Measurements from ENCODE around the gene ABCD2.
"Not testable (repeated sequence)": the region's sequence is repeated elsewhere in the genome, so short reads cannot be mapped to it uniquely, and the experiment has no call there.

The ABCD2 gene

DNA sequence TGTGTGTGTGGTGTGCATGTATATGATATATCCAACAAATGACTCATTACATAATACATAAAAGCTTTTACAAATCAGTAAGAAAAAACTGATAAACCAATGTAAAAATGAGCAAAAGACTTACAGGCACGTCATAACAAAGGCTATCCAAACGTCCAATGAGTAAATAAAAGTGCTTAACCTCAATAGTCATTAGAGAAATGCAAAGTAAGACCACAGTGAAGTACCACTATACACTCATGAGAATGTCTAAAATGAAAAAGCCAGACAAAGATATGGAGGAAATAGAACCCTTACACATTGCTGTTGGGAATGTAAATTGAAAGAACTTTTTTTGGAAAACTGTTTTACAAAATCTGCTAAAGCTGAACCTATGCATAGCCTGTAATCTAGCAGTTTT is 7.8 kb downstream of the ABCD2 start:
- DNase-seq = no peak

DNA sequence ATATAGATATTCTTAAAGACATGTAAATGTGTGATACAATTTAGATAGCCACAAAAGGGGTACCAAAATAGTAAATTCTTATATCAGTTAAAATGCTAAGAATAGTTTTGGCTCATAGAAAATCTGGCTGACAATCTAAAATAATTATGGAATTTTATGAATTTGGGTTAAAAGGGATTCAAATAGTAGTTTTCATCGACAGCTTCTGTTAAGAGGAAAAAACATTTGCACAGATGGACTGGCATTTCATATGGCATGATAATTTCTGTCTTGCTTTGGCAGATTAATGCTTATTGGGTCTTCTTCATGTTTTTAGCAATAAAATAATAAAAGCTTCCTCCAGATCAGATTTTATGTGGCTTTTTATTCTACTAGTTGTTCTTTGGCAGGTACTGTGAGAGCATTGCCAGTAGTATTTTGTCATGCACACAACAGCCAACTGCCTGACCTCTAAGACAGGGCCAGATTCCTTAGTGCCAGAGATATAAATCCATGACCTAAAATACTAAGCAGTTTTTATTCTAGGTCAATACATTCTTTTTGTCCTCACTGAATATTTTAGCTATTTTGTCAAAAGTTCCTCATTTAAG is 9.1 kb downstream of the ABCD2 start:
- DNase-seq = no peak

GRCh38 chr12:39606712-39607423 is 12.7 kb downstream of the ABCD2 start:
- no peak for DNase-seq

- no peak for DNase-seq
Measured at GRCh38 chr12:39605996-39606395, 13.6 kb downstream of the ABCD2 start.

DNA sequence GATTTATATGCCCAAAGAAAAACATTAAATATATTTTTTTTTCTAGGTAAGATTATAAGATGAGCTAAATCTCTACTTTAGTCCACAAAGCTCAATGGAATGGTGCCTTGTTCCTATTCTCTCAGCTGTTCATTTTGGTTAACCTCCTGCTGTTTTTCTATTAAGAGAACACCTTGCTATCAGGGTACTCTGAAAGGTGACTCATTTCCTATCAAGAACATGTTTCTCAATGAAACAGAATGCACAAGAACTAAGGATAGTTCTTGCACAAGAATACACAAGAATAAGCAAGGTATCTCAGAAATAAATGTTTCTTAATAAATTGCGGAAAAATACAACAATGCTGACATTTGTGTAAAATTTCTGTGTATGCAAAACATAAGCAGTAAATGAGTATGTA is 14.1 kb downstream of the ABCD2 start:
- no peak for DNase-seq

DNA sequence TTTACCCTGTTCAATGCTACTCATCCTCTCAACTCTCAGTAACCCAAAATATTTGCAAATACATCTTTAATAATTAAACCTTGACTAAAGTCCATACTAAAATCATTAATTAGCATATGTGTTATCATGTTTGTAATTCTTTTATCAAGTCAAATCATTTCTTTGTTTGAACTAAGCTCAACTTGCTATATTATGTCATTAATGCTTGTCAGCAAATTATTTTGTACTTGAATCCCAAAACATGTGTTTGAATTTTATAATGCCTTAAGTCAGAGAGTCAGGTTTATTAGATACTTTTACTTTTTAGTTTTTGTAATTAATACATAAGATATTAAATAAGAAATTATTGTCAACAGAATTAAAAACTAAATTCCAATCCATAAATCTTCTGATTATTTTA is 16.5 kb downstream of the ABCD2 start:
- no peak for DNase-seq

GRCh38 chr12:39601951-39602350 is 17.7 kb downstream of the ABCD2 start:
- not testable (repeated sequence) for DNase-seq

- DNase-seq = no peak
Measured at GRCh38 chr12:39595928-39596327, 23.7 kb downstream of the ABCD2 start.

DNA sequence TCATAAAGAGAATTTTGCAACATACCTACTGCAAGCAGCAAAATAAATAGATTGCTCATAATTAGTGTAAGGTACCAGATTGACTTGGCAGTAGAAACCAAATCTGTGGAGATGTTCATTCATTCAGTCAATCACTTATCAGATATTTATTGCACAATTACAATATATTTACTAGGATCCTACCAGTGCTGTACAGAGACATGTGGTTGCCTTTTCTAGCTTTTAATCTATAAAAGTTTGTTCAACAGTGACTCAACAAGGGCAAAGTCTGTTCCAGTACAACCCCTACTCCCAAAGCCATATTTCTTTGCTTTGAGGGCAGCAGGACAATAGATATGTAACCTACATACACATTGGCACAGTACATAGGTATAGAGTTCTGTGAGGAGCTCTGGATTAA is 27.3 kb downstream of the ABCD2 start:
- no peak for DNase-seq

DNA sequence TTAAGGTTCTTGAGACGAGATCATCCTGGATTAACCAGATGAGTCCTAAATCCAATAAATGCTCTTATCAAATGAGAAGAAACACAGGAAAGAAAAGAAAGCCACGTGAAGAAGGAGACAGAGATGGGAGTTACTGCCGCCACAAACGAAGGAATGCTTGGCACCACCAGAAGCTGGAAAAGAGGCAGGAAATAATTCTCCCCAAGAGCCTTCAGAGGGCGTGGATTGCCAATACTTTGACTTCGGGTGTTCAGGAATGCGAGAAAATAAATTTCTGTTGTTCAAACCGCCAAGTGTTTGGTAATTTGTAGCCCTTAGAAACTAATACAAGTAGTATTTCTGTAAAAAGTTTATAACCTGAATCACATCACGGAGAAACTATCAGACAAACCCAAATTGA is 31.3 kb downstream of the ABCD2 start:
- no peak for DNase-seq

DNA sequence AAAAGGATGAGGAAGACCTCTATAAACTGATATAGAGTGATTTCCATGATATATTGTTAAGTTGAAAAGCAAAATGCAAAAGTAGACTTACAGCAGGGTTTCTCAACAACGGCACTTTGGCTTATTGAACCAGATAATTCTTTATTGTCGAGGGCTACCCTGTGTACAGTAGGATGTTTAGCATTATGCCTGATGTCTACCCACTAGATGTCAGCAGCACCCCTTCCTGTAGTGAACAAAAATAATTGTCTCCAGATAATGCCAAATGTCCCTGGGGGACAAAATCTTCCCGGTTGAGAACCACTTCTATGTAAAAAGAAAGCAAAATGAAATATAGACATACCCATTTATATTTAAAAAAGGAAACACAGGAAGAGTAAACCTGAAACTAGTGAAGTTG is 32.4 kb downstream of the ABCD2 start:
- no peak for DNase-seq

DNA sequence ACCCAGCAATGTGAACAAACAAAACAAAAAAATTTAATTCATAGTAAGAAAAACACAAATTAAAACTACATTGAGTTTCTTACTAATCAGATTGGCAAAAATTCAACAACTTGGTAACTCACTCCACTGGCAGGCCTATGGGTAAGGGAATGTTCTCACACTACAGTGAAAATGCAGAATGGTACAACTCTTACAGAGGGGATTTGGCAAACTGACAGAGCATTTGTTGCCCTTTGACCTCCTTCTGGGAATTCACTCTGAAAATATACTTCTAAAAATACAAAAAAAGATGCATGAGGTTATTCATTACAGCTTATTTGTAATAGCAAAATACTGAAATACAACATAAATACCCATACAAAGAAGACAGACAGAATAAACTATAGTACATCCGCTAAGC is 32.8 kb downstream of the ABCD2 start:
- DNase-seq = no peak

GRCh38 chr12:39581592-39581991 is 38.0 kb downstream of the ABCD2 start:
- no peak for DNase-seq

DNA sequence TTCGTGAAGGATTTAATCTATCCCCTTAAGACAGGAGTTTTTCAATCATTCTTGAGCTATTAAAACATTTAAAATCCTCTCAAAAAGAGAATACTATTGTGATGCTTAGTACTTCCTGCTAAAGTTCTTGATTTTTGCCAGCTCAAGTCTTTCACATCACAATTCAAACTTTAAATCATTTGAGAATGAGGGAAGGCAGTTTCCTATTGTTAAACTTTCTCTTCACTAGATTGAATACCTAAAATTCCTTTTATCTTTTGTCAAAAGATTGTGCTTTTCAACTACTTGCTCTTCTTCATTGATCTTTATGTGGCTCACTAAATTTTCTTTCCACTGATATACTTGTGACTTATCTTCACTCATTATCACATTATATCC is 44.1 kb downstream of the ABCD2 start:
- no peak for DNase-seq

DNA sequence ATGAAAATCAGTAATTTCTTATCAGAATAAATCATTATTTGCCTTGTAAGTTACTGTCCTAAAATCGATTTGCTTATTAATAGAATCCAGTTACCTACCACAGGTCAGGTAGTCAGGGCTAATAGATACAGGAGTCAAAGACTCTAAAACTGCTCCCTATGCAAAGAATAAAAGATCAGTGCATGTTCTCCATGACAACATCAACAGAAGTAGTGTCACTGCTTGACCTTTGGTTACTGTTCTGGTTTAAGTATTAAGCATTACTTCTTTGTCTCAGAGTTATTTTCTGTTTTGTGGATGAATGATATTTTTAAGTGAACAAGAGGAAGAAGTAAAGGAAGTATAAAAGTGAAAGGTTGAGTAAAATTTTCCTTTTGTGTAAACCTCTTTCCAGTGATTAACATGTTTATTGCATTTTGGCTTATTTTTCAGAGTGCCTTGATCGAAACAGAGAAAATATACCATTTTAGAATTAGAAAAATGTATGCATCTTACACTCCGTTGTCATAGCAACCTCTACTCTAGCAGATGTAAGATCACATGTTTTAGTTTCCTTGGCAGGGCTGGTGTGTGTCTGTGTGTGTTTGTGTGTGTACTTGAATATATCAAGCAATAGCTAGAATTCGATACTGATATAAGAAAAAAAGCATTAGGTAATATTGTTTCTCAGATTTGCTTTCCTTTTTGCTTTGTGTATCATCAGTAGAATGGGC is 44.7 kb downstream of the ABCD2 start:
- no peak for DNase-seq

DNA sequence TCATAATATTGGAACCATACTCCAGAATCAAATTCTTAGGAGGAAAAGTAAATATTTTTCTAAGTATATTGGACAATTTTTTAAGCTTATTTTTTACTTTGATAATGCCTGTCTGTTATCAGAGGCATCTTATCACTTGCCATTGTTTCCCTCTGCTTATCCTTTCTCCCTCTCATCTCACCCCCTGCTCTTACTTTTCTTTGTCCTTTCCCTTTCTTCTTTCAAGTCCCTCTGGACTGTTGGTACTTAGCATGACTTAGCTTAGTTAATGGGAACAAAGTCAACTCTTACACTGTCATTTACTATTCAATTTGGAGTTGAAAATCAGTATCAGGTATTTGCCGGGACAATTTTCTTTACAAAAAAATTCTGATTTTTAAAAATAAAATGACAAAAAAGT is 45.2 kb downstream of the ABCD2 start:
- DNase-seq = no peak

DNA sequence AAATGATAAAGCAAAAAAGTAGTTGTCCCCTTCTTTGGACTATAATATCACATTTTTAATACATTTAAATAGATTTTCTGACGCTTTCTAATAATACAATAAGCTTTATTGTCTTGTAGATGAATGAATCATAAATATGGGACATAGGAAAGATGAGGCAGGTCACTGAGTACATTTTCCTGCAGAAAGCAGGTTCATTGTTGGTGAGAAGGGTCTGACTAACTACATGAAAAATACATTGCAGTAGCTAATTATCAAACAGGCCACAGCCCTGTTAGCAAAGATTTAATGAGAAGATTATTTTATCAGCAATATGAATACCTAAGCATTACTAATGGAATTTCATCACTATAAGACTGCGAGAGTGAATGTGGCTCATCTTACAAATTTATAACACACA is 45.6 kb downstream of the ABCD2 start:
- no peak for DNase-seq

- DNase-seq = no peak
Measured at GRCh38 chr12:39572551-39572950, 47.1 kb downstream of the ABCD2 start.

GRCh38 chr12:39571351-39571750 is 48.3 kb downstream of the ABCD2 start:
- DNase-seq = no peak

GRCh38 chr12:39553476-39553875 is 66.1 kb downstream of the ABCD2 start:
- DNase-seq = no peak

- DNase-seq = not testable (repeated sequence)
Measured at GRCh38 chr12:39544211-39544610, 75.4 kb downstream of the ABCD2 start.

DNA sequence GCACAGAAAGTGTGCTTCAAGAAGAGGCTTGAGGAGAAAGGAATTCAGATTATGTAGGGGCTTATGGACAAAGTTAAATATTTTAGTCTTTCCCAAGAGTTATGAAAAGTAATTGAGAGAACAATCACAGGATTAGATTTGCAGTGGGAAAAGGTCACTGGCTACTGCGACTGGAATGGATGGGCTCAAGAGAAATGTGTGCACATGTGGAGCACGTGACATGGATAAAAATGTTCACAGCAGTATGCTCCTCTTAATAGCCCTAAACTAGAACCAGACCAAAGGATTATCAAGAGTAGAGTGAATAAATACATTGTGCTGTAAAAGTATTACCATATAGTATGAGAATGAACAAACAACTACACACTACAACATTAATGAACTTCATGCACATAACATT is 78.1 kb downstream of the ABCD2 start:
- DNase-seq = no peak

- no peak for DNase-seq
Measured at GRCh38 chr12:39538679-39539104, 80.9 kb downstream of the ABCD2 start.

DNA sequence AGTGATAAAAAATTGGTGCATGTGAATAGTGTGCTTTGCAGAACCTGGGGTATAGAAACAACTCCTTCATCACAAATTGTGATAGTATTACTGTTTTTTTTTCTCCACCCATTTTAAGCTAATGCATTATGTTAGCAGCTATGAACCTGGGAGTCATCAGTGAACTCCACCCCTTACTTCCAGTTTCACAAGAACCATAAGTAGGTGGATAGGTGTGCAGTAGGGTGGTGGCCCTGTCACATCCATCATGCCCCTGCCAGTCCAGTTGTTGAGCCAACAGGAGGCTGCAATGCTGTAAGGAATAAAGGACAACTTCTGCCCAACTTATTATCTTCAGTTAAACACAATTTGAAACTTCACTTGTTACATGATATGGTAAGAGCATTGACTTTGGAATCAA is 85.7 kb downstream of the ABCD2 start:
- no peak for DNase-seq
